ACC112 (cell line): ENCODE measurements around the gene KRT37.

Source experiments
- H2AFZ ChIP-seq: fragments of 200-600 bp; sonication (generic); one replicate; pipeline ENCODE4 v1.6.0; 2017; ENCODE audit warnings: antibody characterized with exemption, low read length; ENCODE audit not compliant: unreplicated experiment
- H3K27ac ChIP-seq: fragments of 200-600 bp; sonication (generic); 2 replicates; pipeline ENCODE4 v1.5.1; 2014; ENCODE audit warnings: low read depth, mild to moderate bottlenecking, antibody characterized with exemption, low read length, moderate library complexity
- H3K27me3 ChIP-seq: fragments of 200-600 bp; sonication (generic); 2 replicates; pipeline ENCODE4 v1.6.1; 2014; ENCODE audit warnings: mild to moderate bottlenecking, antibody characterized with exemption, low read length, moderate library complexity, mixed read lengths; ENCODE audit not compliant: insufficient read depth
- H3K36me3 ChIP-seq: fragments of 200-600 bp; sonication (generic); 2 replicates; pipeline ENCODE4 v1.6.1; 2016; ENCODE audit warnings: mild to moderate bottlenecking, antibody characterized with exemption, low read length, moderate library complexity, mixed read lengths; ENCODE audit not compliant: insufficient read depth
- H3K4me1 ChIP-seq: fragments of 200-600 bp; sonication (generic); one replicate; pipeline ENCODE4 v1.6.1; 2016; ENCODE audit warnings: low read length, mixed read lengths; ENCODE audit not compliant: insufficient read depth, unreplicated experiment, control insufficient read depth
- H3K4me3 ChIP-seq: fragments of 200-600 bp; sonication (generic); 2 replicates; pipeline ENCODE4 v1.5.1; 2014; ENCODE audit warnings: mild to moderate bottlenecking, low read depth, low read length
- H3K79me2 ChIP-seq: fragments of 200-600 bp; sonication (generic); one replicate; pipeline ENCODE4 v1.6.0; 2016; ENCODE audit warnings: low read length; ENCODE audit not compliant: control insufficient read depth, unreplicated experiment, insufficient read depth

KRT37 gene

GRCh38 chr17:41420134-41420533 lies 4.3 kb downstream of the KRT37 start:
- Histone ChIP-seq H2AFZ (no peak overlapping the region), H3K27me3 (no peaks in the 10 kb centered on the region), H3K4me1 (peaks cover 42% of the 10 kb centered on the region), H3K36me3 (no peaks in the 10 kb centered on the region), H3K27ac (no peak overlapping the region), H3K4me3 (no peak overlapping the region), H3K79me2 (no peaks in the 10 kb centered on the region)

DNA sequence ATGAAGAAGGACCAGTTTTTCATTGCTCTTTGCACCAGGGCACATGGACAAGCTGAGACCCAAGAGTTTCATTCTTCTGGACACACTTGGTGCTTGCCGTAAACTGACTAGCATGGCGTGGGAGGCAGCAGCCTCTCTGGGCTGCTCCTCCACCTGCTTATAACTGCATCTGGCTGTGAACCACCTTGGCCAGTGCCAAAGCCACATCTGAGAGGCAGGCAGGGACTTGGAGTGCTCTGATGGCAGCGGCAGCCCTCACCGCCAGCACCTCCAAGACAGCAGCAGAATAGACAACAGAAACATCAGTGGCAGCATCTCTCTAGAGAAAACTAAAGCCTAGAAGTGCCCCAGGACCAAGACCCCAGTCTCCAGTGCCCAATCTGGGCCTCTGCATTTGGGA lies 4.7 kb downstream of the KRT37 start:
- Histone ChIP-seq H3K27ac (no peak overlapping the region), H2AFZ (no peak overlapping the region)

GRCh38 chr17:41418116-41418860 lies 6.1 kb downstream of the KRT37 start:
- peaks cover 42% of the 10 kb centered on the region for H3K4me1 ChIP-seq
- H3K27ac ChIP-seq, result no peak overlapping the region
- no peak overlapping the region for H3K4me3 ChIP-seq
- H3K79me2 ChIP-seq, result no peaks in the 10 kb centered on the region
- no peak overlapping the region for H2AFZ ChIP-seq
- H3K36me3 ChIP-seq, result no peaks in the 10 kb centered on the region
- H3K27me3 ChIP-seq, result no peaks in the 10 kb centered on the region

More for the DNA sequence above, 4.7 kb downstream of the KRT37 start:
- H3K36me3 ChIP-seq, result no peaks in the 10 kb centered on the region
- no peak overlapping the region for H3K4me3 ChIP-seq
- no peaks in the 10 kb centered on the region for H3K27me3 ChIP-seq
- H3K79me2 ChIP-seq, result no peaks in the 10 kb centered on the region
- peaks cover 42% of the 10 kb centered on the region for H3K4me1 ChIP-seq

DNA sequence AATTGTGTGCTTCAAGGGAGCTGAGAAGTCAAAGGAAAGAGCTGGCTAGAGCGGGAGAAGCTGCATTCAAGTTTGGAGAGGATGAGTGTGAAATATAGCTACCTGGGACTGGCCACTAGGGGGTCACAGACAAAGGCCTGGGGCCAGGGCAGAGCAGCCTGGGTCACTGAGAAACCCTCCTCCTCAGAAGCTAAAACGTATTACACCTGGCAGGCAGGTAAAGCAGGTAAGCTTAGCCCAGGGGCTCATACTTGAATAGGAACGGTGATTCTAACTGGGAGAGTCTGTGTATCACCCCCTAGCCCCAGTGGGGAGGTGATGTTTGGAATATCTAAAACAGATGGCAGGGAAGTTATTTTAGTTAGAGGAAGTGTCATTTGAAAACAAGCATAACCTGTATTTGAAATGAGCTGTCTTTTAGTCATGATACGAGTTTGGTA lies 6.8 kb downstream of the KRT37 start:
- no peak overlapping the region for H3K4me3 ChIP-seq
- no peak overlapping the region for H3K27ac ChIP-seq
- H3K4me1 ChIP-seq, result peaks cover 42% of the 10 kb centered on the region
- H2AFZ ChIP-seq, result no peak overlapping the region
- no peaks in the 10 kb centered on the region for H3K36me3 ChIP-seq
- no peaks in the 10 kb centered on the region for H3K79me2 ChIP-seq
- H3K27me3 ChIP-seq, result no peaks in the 10 kb centered on the region

GRCh38 chr17:41417127-41417526 lies 7.3 kb downstream of the KRT37 start:
- no peaks in the 10 kb centered on the region for H3K36me3 ChIP-seq
- peaks cover 42% of the 10 kb centered on the region for H3K4me1 ChIP-seq
- no peaks in the 10 kb centered on the region for H3K79me2 ChIP-seq
- H3K4me3 ChIP-seq, result no peak overlapping the region
- H2AFZ ChIP-seq, result no peak overlapping the region
- no peak overlapping the region for H3K27ac ChIP-seq
- H3K27me3 ChIP-seq, result no peaks in the 10 kb centered on the region

DNA sequence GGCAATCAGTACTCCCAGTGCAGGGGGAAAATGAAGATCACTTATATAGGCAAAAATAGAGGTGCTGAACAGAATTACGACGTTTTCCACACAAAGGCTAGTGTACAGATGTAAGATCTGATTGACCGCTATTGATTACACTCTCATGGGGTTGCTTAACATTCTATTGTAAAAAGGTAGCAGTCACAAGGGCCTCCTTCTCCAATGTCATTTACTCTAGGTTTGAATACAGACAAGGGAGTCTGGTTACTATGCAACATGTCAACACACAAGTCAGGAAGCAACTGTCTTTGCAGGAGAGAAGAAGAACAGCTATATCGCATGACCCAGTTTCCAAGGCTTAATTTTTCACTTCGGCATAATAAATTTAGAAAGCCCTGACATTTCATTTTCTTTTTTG lies 7.9 kb downstream of the KRT37 start:
- H3K4me3 ChIP-seq, result no peak overlapping the region
- peaks cover 42% of the 10 kb centered on the region for H3K4me1 ChIP-seq
- no peaks in the 10 kb centered on the region for H3K36me3 ChIP-seq
- H3K79me2 ChIP-seq, result no peaks in the 10 kb centered on the region
- no peak overlapping the region for H3K27ac ChIP-seq
- no peaks in the 10 kb centered on the region for H3K27me3 ChIP-seq
- no peak overlapping the region for H2AFZ ChIP-seq

DNA sequence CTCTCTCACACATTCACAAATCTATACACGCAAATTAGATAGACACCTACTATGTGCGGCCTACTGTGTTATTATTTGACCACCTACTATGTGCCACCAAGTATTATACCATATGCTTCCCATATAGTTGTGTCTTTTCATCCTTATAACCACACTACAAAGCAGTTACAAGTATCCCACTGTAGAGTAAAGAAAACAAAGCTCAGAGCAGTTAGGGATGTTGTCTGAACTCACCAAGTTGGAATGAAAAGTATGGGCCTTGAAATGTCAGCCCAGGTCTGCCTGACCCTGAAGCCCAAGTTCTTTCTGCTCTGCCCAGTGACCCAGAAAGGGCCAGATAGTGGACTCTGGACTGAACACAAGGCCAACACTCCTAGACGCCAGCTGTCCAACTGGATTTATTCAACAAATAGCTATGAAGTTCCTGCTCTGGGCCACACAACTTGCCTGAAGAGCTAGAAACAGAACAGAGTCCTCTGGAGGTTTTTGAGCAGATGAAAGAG lies 8.5 kb downstream of the KRT37 start:
- no peaks in the 10 kb centered on the region for H3K27me3 ChIP-seq
- no peaks in the 10 kb centered on the region for H3K79me2 ChIP-seq
- no peak overlapping the region for H3K27ac ChIP-seq
- H3K4me3 ChIP-seq, result no peak overlapping the region
- peaks cover 37% of the 10 kb centered on the region for H3K4me1 ChIP-seq
- peak overlapping the region; percentile 63 for H2AFZ ChIP-seq
- H3K36me3 ChIP-seq, result no peaks in the 10 kb centered on the region

DNA sequence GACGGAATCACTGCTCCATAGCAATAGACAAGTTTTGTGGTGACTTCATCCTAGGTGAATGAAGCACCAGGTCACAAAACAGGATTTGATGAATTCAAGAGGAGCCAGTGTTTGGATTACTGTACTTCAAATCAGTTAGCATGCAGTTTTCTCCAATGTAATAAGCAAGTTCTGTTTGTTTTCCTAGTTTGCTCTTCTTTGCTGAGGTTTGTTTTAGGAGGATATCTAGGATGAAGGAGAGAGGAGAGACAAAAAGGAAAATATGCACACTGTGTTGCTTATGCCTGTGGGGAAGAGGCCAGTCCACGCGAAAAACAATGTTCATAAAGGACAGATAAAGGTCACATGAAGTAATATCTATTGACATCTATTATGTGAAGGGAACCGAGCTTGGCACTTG lies 9.0 kb downstream of the KRT37 start:
- no peak overlapping the region for H3K27ac ChIP-seq
- no peak overlapping the region for H3K4me3 ChIP-seq
- no peaks in the 10 kb centered on the region for H3K27me3 ChIP-seq
- no peaks in the 10 kb centered on the region for H3K36me3 ChIP-seq
- H3K4me1 ChIP-seq, result peaks cover 32% of the 10 kb centered on the region
- no peak overlapping the region for H2AFZ ChIP-seq
- no peaks in the 10 kb centered on the region for H3K79me2 ChIP-seq

DNA sequence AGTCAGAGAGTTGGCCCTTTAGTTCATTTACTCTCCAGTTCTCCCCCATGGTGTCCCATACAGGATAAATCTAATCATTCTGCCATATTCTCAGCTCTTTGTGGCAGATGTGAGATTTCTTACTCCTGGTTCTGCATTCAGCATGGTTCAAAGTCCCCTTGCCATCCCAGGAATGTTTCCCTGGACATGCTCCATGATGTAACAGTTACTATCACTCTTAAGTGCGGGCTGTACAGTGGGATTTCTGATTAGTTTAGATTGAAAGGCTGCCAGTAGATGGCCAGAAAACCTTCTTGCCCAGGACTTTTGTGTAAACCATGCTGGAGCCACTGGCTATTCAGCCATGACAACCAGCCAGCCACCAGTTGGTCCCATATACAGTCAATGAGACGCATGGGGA lies 10.4 kb downstream of the KRT37 start:
- H3K27ac ChIP-seq, result no peak overlapping the region
- no peak overlapping the region for H3K4me3 ChIP-seq
- H3K4me1 ChIP-seq, result peaks cover 21% of the 10 kb centered on the region
- H3K36me3 ChIP-seq, result no peaks in the 10 kb centered on the region
- H3K27me3 ChIP-seq, result no peaks in the 10 kb centered on the region
- no peak overlapping the region for H2AFZ ChIP-seq
- H3K79me2 ChIP-seq, result no peaks in the 10 kb centered on the region

GRCh38 chr17:41413353-41413957 lies 10.9 kb downstream of the KRT37 start:
- Histone ChIP-seq H3K4me1 (peaks cover 21% of the 10 kb centered on the region), H3K27ac (no peak overlapping the region), H2AFZ (no peak overlapping the region)

More at GRCh38 chr17:41413353-41413957, 10.9 kb downstream of the KRT37 start:
- Histone ChIP-seq H3K79me2 (no peaks in the 10 kb centered on the region), H3K27me3 (no peaks in the 10 kb centered on the region), H3K36me3 (no peaks in the 10 kb centered on the region), H3K4me3 (no peak overlapping the region)
